Epithelial cell of esophagus (primary cell): ENCODE measurements around the gene CFB.
"Not testable (repeated sequence)": the region's sequence is repeated elsewhere in the genome, so short reads cannot be mapped to it uniquely, and the experiment has no call there.

ENCODE experiments used
- DNase-seq: peaks from one replicate; pipeline ENCODE4 v3.0.0; 2010; ENCODE audit warnings: low read depth
- H3K4me3 ChIP-seq: 2 replicates; pipeline ENCODE4 v1.5.1; 2011; ENCODE audit warnings: mild to moderate bottlenecking, low read length, control low read depth
- CTCF ChIP-seq: IDR thresholded peaks from 2 replicates; pipeline ENCODE4 v1.5.1; 2011; ENCODE audit warnings: low read depth, mild to moderate bottlenecking, low read length, control low read depth, inconsistent platforms; ENCODE audit not compliant: insufficient read depth; ENCODE audit errors: missing control alignments

Gene CFB

GRCh38 chr6:31906122-31906521, 39.8 kb upstream of the CFB start:
- no peak for DNase-seq
- H3K4me3 ChIP-seq, result no peak overlapping the region
- no peak for TF ChIP-seq CTCF

- DNase-seq, H3K4me3 ChIP-seq: not testable (repeated sequence)
Observed at GRCh38 chr6:31906727-31907126, 39.2 kb upstream of the CFB start.

- no peak for TF ChIP-seq CTCF
- H3K4me3 ChIP-seq, result no peak overlapping the region
- DNase-seq, result no peak
Observed at GRCh38 chr6:31907158-31907813, 38.6 kb upstream of the CFB start.

- H3K4me3 ChIP-seq, DNase-seq: not testable (repeated sequence)
Observed at GRCh38 chr6:31908255-31908654, 37.6 kb upstream of the CFB start.

GRCh38 chr6:31908791-31909190, 37.1 kb upstream of the CFB start:
- TF ChIP-seq CTCF, result no peak
- DNase-seq, result peak; percentile 31
- no peak overlapping the region for H3K4me3 ChIP-seq

- DNase-seq, result not testable (repeated sequence)
Observed at GRCh38 chr6:31909298-31909697, 36.6 kb upstream of the CFB start.

GRCh38 chr6:31911826-31912585, 33.9 kb upstream of the CFB start:
- DNase-seq, result no peak
- no peak overlapping the region for H3K4me3 ChIP-seq
- TF ChIP-seq CTCF, result no peak

More at GRCh38 chr6:31909298-31909697, 36.6 kb upstream of the CFB start:
- not testable (repeated sequence) for H3K4me3 ChIP-seq

- DNase-seq, result no peak
- no peak for TF ChIP-seq CTCF
- no peak overlapping the region for H3K4me3 ChIP-seq
Observed at GRCh38 chr6:31915351-31915750, 30.5 kb upstream of the CFB start.

GRCh38 chr6:31915756-31916155, 30.1 kb upstream of the CFB start:
- TF ChIP-seq CTCF, result no peak
- no peak for DNase-seq
- no peak overlapping the region for H3K4me3 ChIP-seq
